Psoas muscle (tissue), 8 donors: ENCODE data around the gene TOR2A. TPM values are rescaled to one million over a fixed set of nuclear protein-coding genes. Genes with fewer than 3 reads are reported as not detected.
A peak's percentile ranks its signal among the peaks of the same experiment; 100 is the strongest.

ENCODE experiments used
- ATAC-seq, 4 donors: fragments of 200-7000 bp; cut with Tn5 transposase; one replicate each; pipeline ENCODE4 v1.9.1; 2020; ENCODE audit warnings: moderate library complexity in 3 of 4, mild to moderate bottlenecking in 2 of 4
- DNase-seq, 2 donors: peaks; one replicate each; pipeline ENCODE4 v3.0.0-alpha.2; 2020
- H3K27ac ChIP-seq: fragments of 200-600 bp; one replicate; pipeline ENCODE4 v1.8.0; 2022
- H3K27me3 ChIP-seq, 3 donors: fragments of 200-600 bp in 1 of 3; one replicate each; pipeline versions ENCODE4 v1.6.1 to v1.8.0; 2013 to 2022; ENCODE audit warnings: low read length in 2 of 3, mild to moderate bottlenecking in 2 of 3, moderate library complexity in 1 of 3; ENCODE audit not compliant: insufficient read depth in 3 of 3
- H3K36me3 ChIP-seq, 2 donors: fragments of 200-600 bp in 1 of 2; one replicate each; pipeline versions ENCODE4 v1.6.1 to v1.8.0; 2013 to 2022; ENCODE audit warnings: low read depth in 1 of 2, mild to moderate bottlenecking in 1 of 2, moderate library complexity in 1 of 2; ENCODE audit not compliant: insufficient read depth in 1 of 2
- H3K4me1 ChIP-seq: fragments of 200-600 bp; one replicate; pipeline ENCODE4 v1.8.0; 2022
- H3K4me3 ChIP-seq: fragments of 200-600 bp; one replicate; pipeline ENCODE4 v1.8.0; 2022; ENCODE audit warnings: mild to moderate bottlenecking
- H3K9me3 ChIP-seq: fragments of 200-600 bp; one replicate; pipeline ENCODE4 v1.8.0; 2022
- CTCF ChIP-seq: fragments of 200-600 bp; IDR thresholded peaks from one replicate; pipeline ENCODE4 v1.8.0; 2022; ENCODE audit warnings: antibody characterized with exemption
- WGBS, 3 donors: extraction: QIAGEN DNeasy Blood & Tissue Kit; methylation state at CpG; one replicate each; pipeline versions ENCODE4 v1.1.6 to v1.1.7; 2013; 5-methylcytosine and 5-hydroxymethylcytosine counted together
- intact Hi-C, 2 donors: fragments of 100-400 bp; cut with DNase I; formaldehyde crosslinking; loops; one replicate each; pipeline versions ENCODE4 v1.11.0 to v1.14.2; 2022
- polyA plus RNA-seq, 3 donors: library from polyadenylated mRNA; stranded (reverse); fragments of 200-250 nt; gene quantifications; one replicate each; pipeline ENCODE4 v1.2.3, GENCODE V29; 2013
- total RNA-seq, 4 donors: library from RNA; stranded (reverse); fragmentation: NEBNext Ultra II Directional in 2 of 4; extraction: Animal tissue kit (Norgen Biotek cat#: 25700) in 2 of 4; gene quantifications; one replicate each; pipeline versions ENCODE4 v1.2.1 to v1.2.4, GENCODE V29; 2021 to 2023
- donor health status: healthy with polysubstance abuse.
- donor health status: DM: no; HTN: no; CAD: no; lungs with moderate emphysema.
- donor health status: Bipolar disorder and iron deficiency.
- donor health status: healthy.
- donor health status: DM: yes; HTN: yes; CAD: no.
- donor health status: DM: no; HTN: no; CAD: no.
- donor health status: DM: no; HTN: no; CAD: no.
- donor health status: DM: yes; HTN: yes; CAD: no.

Gene TOR2A
- total and polyA plus RNA-seq, 7 donors = 2.8 to 6.9 (median 4.6) TPM

GRCh38 chr9:127769101-127769500, 34.0 kb upstream of the TOR2A start:
- H3K4me1 ChIP-seq = peaks cover 6% of the 10 kb centered on the region

GRCh38 chr9:127768698-127769097, 33.6 kb upstream of the TOR2A start:
- DNase-seq (no peak), ATAC-seq (no peak)
- Histone ChIP-seq H3K4me1 (peaks cover 6% of the 10 kb centered on the region), H3K4me3 (peak overlapping the region; percentile 37), H3K27ac (peak overlapping the region; percentile 61), H3K9me3 (no peaks in the 10 kb centered on the region), H3K27me3 (no peaks in the 10 kb centered on the region), H3K36me3 (no peaks in the 10 kb centered on the region)
- 64 to 71% (median 67%) methylated on average over 8 of the region's 8 CpGs for WGBS, 3 donors
- no peak for TF ChIP-seq CTCF
- intact Hi-C loops = no loop called here

More at GRCh38 chr9:127769101-127769500, 34.0 kb upstream of the TOR2A start:
- no peak for TF ChIP-seq CTCF
- no peak for ATAC-seq
- no peak for DNase-seq
- H3K27ac ChIP-seq = peak overlapping the region; percentile 46
- 83 to 87% (median 85%) methylated on average over 5 of the region's 5 CpGs for WGBS, 3 donors
- no peaks in the 10 kb centered on the region for H3K27me3 ChIP-seq
- no peaks in the 10 kb centered on the region for H3K36me3 ChIP-seq
- H3K4me3 ChIP-seq = peak overlapping the region; percentile 37
- intact Hi-C loops = no loop called here
- H3K9me3 ChIP-seq = no peaks in the 10 kb centered on the region

- Histone ChIP-seq H3K9me3 (no peaks in the 10 kb centered on the region), H3K27ac (peak overlapping the region; percentile 61), H3K36me3 (no peaks in the 10 kb centered on the region), H3K4me1 (peaks cover 10% of the 10 kb centered on the region), H3K27me3 (no peaks in the 10 kb centered on the region), H3K4me3 (peak overlapping the region; percentile 37)
- ATAC-seq (no peak), DNase-seq (no peak)
- 26 to 38% (median 35%) methylated on average over 13 of the region's 13 CpGs for WGBS, 3 donors
- no peak for TF ChIP-seq CTCF
- intact Hi-C loops = no loop called here
Measured at GRCh38 chr9:127767909-127768331, 32.8 kb upstream of the TOR2A start.

GRCh38 chr9:127767410-127767809, 32.3 kb upstream of the TOR2A start:
- Histone ChIP-seq H3K9me3 (no peaks in the 10 kb centered on the region), H3K36me3 (no peaks in the 10 kb centered on the region), H3K27me3 (no peaks in the 10 kb centered on the region), H3K4me1 (peaks cover 10% of the 10 kb centered on the region), H3K27ac (peak overlapping the region; percentile 61), H3K4me3 (peak overlapping the region; percentile 37)
- no peak for TF ChIP-seq CTCF
- ATAC-seq (no peak), DNase-seq (no peak)
- intact Hi-C loops = no loop called here
- 55 to 65% (median 59%) methylated on average over 3 of the region's 3 CpGs for WGBS, 3 donors

GRCh38 chr9:127765418-127765817, 30.3 kb upstream of the TOR2A start:
- H3K27ac ChIP-seq = no peak overlapping the region
- H3K4me1 ChIP-seq = peaks cover 4% of the 10 kb centered on the region
- 72 to 86% (median 79%) methylated on average over 1 of the region's 1 CpG for WGBS, 3 donors

More at GRCh38 chr9:127765418-127765817, 30.3 kb upstream of the TOR2A start:
- peaks cover 0 to 4% (median 3%) of the 10 kb centered on the region in 3 donors for H3K27me3 ChIP-seq
- no peaks in the 10 kb centered on the region for H3K9me3 ChIP-seq
- no peak for TF ChIP-seq CTCF
- H3K4me3 ChIP-seq = no peak overlapping the region
- no peak for ATAC-seq
- intact Hi-C loops = no loop called here
- no peak for DNase-seq
- H3K36me3 ChIP-seq = no peaks in the 10 kb centered on the region
